ENCODE measurements around the gene HIVEP3.

HIVEP3 gene

DNA sequence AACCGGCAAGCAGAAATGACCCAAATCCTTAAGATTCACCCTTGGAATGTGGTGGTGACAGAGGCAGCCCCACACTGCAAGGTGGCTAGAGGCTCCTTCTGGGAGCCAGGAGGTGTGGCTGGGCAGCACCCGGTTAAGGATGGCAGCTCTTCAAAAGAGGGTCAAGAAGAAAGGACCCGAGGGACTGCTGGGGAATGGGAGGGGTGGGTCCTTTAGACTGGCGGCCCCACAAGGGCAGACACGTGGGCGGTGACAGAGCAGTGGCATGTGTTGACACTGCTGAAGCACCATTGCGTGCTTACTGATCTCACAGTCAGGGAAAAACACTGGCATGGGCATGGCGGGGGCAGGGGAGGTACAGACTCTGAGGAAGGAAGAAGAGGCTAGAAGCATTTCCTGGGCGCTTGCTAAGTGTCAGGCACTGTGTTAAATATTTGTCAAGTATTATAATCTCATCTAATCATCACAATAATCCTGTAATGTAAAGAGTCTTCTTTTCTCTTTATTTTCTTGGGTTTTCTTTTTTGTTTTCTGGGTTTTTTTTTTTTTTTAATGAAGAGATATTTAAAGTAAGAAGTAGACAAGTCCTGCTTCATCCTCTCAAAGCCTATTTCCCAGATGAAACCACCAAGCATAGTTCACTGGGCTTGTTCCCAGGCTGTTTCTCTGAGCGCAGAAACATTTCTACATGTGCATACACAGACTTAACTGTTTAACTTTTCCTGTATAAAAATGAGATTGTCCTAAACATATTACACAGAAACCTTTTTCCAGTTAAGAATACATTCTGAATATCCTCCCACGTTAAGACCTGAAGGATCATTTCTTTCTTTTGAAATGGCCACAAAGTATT lies 268.5 kb downstream of the HIVEP3 start:
- DNase-seq (ENCODE audit: low read depth), result no peak
- H3K4me3 ChIP-seq (ENCODE audit: low read length), result no peak overlapping the region
- TF ChIP-seq, protein P1, sequence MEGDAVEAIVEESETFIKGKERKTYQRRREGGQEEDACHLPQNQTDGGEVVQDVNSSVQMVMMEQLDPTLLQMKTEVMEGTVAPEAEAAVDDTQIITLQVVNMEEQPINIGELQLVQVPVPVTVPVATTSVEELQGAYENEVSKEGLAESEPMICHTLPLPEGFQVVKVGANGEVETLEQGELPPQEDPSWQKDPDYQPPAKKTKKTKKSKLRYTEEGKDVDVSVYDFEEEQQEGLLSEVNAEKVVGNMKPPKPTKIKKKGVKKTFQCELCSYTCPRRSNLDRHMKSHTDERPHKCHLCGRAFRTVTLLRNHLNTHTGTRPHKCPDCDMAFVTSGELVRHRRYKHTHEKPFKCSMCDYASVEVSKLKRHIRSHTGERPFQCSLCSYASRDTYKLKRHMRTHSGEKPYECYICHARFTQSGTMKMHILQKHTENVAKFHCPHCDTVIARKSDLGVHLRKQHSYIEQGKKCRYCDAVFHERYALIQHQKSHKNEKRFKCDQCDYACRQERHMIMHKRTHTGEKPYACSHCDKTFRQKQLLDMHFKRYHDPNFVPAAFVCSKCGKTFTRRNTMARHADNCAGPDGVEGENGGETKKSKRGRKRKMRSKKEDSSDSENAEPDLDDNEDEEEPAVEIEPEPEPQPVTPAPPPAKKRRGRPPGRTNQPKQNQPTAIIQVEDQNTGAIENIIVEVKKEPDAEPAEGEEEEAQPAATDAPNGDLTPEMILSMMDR (conservative IDR thresholded peaks at IDR 0.05; ENCODE audit: low read depth, low read length), result no peak

DNA sequence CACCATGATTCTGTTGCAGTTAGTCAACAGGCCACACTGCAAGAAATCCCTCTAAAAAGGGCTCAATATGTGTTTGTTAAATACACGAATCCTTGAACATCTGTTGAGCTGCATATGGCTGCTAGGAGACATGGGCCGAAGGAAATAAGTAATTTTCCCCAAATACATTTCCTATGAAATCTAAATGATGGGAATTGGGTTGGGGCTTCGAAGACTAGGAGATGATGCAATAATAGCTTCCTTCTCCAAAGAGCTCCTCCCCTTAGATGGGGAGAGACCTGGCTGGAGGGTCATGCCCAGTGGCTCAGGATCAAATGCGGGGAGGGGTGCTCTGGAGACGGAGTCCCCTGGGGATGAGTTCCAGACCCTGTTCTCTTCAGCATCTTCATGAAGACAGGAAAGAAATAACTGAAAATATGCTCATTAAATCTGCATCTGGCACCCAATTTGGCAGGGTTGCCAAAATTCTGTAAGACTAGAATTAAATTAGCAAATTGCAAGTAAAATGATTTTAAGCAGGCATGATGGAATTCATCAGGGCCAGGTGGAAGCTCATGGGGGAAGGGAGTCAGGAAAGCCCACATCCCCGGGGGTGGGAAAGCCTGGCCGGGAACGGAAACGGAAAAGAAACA lies 269.2 kb downstream of the HIVEP3 start:
- H3K4me3 ChIP-seq (ENCODE audit: low read length), result no peak overlapping the region
- TF ChIP-seq, protein P1 (conservative IDR thresholded peaks at IDR 0.05; ENCODE audit: low read depth, low read length), result no peak
- no peak for DNase-seq (ENCODE audit: low read depth)

DNA sequence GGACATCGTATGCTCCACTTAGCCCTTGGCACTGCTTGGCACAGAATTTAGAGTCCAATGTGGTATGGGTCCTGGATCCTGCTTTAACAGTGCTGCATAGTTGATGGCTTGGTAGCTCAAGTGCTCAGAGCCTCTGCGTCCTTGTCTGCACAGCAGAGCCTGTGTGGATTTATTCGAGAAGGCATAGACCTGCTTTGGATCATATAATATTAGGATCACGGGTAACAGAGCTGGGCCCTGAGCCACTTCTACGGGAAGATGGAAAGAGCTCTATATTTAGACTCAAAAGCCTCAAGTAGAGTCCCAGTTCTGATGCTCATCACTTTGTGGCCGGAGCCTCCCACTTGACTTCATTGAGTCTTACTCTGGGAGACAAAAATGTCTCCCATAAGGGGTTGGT lies 269.9 kb downstream of the HIVEP3 start:
- H3K4me3 ChIP-seq (ENCODE audit: low read length), result no peak overlapping the region
- no peak for DNase-seq (ENCODE audit: low read depth)
- TF ChIP-seq, protein P1 (conservative IDR thresholded peaks at IDR 0.05; ENCODE audit: low read depth, low read length), result no peak

DNA sequence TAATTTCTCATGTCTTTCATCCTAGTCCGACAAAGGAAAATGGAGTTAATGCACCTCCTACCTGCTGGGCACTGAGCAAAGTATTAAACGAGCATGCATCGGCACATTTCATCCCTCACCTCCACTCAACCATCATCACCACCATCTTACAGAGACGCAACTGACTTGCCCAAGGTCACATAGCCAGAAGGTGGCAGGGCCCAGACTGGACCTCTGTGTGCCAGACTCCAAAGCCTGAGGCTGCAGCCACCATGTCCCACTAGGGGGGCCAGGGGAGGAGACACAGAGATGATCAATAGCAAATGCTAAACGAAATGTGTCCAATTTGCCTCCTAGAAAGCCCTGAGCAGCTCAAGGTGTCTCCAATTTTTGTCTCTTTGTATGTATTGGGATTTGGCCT lies 270.5 kb downstream of the HIVEP3 start:
- DNase-seq (ENCODE audit: low read depth), result no peak
- H3K4me3 ChIP-seq (ENCODE audit: low read length), result no peak overlapping the region
- TF ChIP-seq, protein P1 (conservative IDR thresholded peaks at IDR 0.05; ENCODE audit: low read depth, low read length), result no peak

DNA sequence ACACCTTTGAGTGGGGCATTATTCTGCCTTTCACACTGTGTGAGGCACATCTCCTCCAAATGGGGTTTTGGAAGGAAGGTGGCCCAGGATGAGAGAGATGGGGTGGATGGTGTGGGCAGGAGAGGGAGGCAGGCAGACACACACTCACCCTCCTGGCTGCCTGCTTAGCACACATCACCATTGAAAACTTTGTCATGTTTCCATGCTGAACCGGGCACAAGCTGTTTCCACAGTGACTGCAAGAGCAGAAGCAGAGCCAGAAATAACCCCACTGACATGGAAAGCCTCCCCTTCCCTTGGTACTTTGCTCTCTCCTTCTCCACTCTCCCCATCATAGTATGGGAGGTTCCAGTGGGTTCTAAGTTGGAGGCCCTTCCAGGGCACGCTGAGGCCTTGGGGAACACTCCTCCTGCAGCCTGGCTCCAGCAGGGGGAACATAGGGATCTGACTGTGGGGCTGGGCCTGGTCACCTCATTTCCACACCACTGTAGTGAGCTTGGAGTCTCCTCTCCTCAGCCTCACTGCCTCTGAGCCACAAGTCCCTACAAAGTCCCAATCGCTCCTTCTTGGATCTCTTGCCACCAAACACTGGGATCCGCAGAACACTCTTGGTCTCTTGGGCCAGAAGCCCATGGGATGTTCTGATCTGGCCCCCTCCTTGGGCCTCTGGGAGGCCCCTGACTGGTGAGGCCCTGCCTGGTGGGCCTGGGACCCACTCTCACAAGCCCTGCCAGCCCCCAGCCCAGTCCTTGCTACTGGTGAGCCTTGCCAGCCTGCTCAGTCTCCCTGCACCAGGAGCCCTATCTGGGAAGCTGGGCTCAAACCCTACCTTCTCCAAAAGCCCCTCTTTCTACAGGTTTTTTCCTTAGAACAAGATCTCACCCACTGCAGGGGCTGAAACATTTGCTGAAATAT lies 271.2 kb downstream of the HIVEP3 start:
- TF ChIP-seq, protein P1 (conservative IDR thresholded peaks at IDR 0.05; ENCODE audit: low read depth, low read length), result no peak
- no peak for DNase-seq (ENCODE audit: low read depth)
- H3K4me3 ChIP-seq (ENCODE audit: low read length), result no peak overlapping the region

DNA sequence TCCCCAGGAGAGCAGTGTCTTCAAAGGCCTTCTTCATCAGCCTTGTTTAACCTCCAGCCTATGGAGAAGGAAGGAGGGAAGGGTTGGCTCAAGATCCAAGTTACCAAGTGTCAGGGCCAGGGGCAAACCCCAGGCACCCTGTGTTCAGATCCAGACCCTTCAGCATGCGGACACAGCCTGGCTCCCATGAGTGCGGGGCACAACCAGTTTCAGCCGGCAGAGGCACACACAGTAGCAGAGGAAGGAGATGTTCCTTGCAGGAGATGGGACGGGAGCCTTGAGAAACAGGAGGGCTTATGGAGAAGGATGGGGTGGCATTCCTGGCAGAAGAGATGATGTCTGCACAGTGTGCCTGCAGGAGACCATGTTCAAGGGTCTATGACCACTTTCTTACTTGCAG lies 272.5 kb downstream of the HIVEP3 start:
- TF ChIP-seq, protein P1 (conservative IDR thresholded peaks at IDR 0.05; ENCODE audit: low read depth, low read length), result no peak
- H3K4me3 ChIP-seq (ENCODE audit: low read length), result no peak overlapping the region
- DNase-seq (ENCODE audit: low read depth), result no peak

Measured in retinal pigment epithelial cell (primary cell).